Epithelial cell of proximal tubule (primary cell): ENCODE results near the gene SNED1. TPM values are rescaled to one million over a fixed set of nuclear protein-coding genes. Genes with fewer than 3 reads are reported as not detected.
"Not testable (repeated sequence)": the region's sequence is repeated elsewhere in the genome, so short reads cannot be mapped to it uniquely, and the experiment has no call there.

Experiments
- DNase-seq: peaks from one replicate; pipeline ENCODE4 v3.0.0-alpha.2; 2011; ENCODE audit warnings: low read depth
- H3K4me3 ChIP-seq: 2 replicates; pipeline ENCODE4 v1.5.1; 2011; ENCODE audit warnings: low read depth, mild to moderate bottlenecking, low read length
- total RNA-seq: library from RNA; depleted of rRNA; stranded (reverse); fragments of >200 nt; gene quantifications from 2 replicates; pipeline ENCODE4 v1.2.3, GENCODE V29; 2015
- TF ChIP-seq, protein P1 (sequence below): conservative IDR thresholded peaks from 2 replicates; pipeline ENCODE4 v1.5.1; 2012; ENCODE audit warnings: low read depth, mild to moderate bottlenecking, low read length

Gene SNED1
- total RNA-seq, 1 donor from 2014 or later, result 0.29 TPM

DNA sequence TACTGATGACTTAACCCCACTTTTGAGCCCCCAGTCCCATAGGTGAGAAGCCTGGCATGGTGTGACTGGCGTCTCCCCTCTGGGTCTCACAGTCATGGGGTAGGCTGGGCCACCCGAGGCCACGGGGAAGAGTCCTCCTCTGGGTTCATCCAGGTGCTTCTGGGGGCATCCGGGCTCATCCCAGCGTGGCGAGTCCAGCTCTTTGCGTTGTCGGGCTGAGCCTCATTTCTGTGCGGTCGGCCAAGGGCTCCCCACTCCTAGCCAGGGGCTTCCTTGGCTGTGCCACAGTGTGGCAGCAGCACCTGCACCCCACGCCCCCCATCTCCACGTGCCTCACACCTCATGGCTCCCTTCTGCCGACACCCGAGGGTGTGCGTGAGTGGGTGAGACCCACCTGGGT is 27.6 kb upstream of the SNED1 start:
- TF ChIP-seq, protein P1, sequence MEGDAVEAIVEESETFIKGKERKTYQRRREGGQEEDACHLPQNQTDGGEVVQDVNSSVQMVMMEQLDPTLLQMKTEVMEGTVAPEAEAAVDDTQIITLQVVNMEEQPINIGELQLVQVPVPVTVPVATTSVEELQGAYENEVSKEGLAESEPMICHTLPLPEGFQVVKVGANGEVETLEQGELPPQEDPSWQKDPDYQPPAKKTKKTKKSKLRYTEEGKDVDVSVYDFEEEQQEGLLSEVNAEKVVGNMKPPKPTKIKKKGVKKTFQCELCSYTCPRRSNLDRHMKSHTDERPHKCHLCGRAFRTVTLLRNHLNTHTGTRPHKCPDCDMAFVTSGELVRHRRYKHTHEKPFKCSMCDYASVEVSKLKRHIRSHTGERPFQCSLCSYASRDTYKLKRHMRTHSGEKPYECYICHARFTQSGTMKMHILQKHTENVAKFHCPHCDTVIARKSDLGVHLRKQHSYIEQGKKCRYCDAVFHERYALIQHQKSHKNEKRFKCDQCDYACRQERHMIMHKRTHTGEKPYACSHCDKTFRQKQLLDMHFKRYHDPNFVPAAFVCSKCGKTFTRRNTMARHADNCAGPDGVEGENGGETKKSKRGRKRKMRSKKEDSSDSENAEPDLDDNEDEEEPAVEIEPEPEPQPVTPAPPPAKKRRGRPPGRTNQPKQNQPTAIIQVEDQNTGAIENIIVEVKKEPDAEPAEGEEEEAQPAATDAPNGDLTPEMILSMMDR, result no peak
- H3K4me3 ChIP-seq, result no peak overlapping the region
- DNase-seq, result no peak

DNA sequence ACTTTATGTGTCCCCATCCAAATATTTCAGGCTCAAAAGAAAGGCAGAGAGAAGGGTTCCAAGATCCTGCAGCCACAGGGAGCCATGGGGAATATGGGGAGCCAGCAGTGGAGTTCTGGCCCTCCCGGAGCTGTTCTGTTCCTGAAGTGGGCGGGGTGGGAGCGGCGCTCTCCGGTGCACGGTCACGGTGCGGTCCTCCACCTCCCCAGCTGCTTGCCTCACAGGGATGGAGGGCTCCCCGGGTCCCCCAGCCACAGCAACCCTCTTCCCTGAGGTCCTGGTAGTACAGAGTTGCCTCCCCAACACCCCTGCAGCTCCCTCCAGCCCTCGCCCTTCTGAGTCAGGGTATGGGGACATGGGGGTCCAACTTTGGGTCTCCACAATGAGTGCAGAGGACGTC is 26.2 kb upstream of the SNED1 start:
- no peak overlapping the region for H3K4me3 ChIP-seq
- no peak for DNase-seq
- TF ChIP-seq, protein P1, result no peak

DNA sequence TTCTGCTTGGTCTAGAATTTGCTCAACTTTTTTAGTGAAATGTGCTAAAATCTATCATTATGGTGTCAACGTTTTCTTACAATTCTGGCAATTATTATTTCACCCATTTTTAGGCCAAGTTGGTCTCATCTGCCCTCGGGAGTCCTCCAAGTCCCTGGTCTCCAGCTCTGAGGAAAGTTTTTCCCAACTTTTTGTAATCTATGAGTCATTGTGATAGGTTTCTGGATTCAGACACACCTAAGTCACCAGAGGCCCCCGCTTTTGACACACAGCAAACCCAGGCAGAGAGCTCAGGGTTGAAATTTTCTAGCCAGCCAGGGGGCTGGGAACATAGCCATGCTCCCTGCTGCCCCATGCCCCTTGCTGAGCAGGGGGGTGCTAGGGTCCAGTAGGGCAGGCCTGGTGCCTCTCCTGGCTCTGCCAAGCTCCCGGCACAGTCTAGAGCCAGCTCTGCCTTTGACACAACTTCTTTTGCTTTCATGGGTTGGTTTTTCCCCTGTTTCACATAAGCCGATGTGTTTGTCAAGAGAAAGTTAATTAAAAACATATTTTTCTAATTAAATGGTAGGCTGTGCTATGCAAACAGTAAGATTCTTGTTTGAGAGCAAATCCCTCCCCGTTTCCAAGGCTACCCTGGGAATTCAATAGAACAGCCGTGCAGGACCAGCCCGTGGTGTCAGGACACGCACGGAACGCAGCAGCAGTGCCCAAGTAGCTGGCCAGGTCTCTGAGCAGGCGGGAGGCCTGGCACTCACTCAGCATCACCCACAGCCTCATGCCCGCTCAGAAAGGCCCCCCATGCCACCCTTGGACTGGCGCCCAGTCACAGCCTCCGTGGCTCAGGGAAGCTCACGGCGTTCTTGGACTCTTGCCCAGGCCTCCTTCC is 25.5 kb upstream of the SNED1 start:
- TF ChIP-seq, protein P1, result no peak
- no peak for DNase-seq
- H3K4me3 ChIP-seq, result no peak overlapping the region

DNA sequence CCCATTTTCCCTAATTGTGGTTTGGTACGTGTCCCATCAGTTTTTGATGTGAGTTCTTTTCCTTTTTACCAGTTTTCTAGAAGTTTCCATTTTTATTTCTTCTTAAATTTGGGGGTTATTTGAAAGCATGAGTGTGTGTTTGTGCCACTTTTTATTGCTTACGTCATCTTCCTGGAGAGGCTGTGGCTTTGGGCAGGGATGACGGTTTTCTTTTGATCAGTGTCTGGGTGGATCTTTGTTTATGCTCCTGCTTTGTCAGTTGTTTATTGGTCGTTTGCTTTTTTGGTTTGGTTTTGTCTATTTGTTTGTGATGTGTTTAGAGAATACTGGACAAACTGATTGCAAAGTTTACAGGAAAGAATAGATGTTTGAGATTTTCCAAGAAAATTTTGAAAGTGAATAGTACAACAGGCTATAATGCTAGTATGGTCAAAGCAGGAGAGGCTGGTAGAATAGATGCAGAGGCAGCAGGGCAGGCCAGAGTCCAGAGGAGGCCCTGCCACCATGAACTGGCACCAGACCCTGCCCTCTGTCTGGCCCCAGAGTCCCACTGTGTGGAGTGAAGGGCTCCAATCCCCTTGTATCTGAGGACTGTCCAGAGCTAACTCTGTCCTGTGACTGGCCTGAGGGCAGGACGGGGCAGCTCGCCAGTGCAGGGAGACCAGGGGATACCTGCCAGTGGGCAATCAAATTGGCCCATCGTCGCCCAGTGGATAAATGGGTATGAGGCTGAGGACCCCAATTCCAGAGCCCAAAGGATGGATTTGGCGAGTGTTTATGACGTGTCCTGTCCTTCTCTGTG is 23.4 kb upstream of the SNED1 start:
- TF ChIP-seq, protein P1, result no peak
- no peak for DNase-seq
- no peak overlapping the region for H3K4me3 ChIP-seq

DNA sequence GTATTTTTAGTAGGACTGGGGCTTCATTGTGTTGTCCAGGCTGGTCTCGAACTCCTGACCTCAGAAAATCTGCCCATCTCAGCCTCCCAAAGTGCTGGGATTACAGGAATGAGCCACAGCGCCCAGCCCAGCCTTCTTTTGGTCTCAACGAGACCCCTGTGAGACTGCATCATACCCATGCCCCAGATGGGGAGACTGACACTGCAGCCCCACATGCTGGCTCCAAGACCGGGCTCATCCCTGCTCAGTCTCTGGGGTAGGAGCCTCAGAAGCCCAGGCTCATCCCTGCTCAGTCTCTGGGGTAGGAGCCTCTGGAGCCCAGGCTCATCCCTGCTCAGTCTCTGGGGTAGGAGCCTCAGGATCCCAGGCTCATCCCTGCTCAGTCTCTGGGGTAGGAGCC is 22.5 kb upstream of the SNED1 start:
- H3K4me3 ChIP-seq, DNase-seq: not testable (repeated sequence)

DNA sequence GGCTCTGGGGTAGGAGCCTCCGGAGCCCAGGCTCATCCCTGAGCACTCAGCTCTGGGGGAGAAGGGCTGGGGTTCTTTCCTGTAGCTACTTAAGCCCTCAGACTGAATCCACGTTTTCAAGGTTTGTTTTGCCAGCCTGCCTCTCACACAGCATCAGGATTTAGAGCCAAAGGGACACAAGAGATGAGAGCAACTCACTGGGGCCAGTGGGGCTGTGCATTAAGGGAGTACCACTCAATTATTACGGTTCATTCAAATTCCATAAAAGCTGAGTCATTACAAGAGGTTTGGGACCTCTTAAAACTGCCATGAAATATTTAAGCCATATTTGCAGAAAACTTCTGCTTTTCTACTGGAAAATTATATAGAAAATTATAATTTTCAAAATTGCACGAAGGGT is 17.1 kb upstream of the SNED1 start:
- DNase-seq, result no peak
- TF ChIP-seq, protein P1, result no peak
- H3K4me3 ChIP-seq, result no peak overlapping the region
